Keratinocyte (primary cell): ENCODE measurements around the gene SYPL1.

ENCODE experiments used
- EZH2 ChIP-seq: IDR thresholded peaks from one replicate; pipeline ENCODE4 v1.6.1; 2012; ENCODE audit warnings: inconsistent platforms, mild to moderate bottlenecking, low read length, moderate library complexity
- TF ChIP-seq, protein P1 (sequence below), 3 experiments: IDR thresholded peaks in 1 of 3; conservative IDR thresholded peaks in 1 of 3; optimal IDR thresholded peaks in 1 of 3; 2 replicates in 2 of 3; 3 replicates in 1 of 3; pipeline versions ENCODE3 to v1.5.1; 2011; ENCODE audit warnings: low read length in 3 of 3, mild to moderate bottlenecking in 3 of 3, moderate library complexity in 2 of 3, control low read depth in 1 of 3, inconsistent platforms in 1 of 3; ENCODE audit not compliant: insufficient read depth in 2 of 3; ENCODE audit errors: extremely low read depth in 1 of 3

DNA sequence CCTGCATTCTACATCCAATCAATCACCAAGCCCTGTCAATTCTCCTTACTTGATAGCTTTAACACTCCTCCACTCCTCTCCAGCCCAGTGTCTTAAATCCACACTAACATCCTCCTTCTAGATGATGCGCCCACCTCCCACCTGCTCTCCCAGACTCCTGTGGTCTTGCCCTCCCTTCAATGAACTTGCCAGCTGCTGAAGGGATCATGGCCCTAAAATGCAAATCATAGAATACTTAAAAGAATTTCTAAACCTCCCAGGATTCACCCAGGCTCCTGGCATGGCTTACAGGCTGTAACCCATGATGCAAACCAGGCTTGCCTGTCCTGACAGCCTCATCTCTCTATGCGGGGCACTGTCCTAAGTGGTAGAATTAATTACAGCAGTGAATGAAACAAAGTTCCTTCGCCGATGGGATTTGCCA lies 43.6 kb downstream of the SYPL1 start:
- TF ChIP-seq, protein P1, sequence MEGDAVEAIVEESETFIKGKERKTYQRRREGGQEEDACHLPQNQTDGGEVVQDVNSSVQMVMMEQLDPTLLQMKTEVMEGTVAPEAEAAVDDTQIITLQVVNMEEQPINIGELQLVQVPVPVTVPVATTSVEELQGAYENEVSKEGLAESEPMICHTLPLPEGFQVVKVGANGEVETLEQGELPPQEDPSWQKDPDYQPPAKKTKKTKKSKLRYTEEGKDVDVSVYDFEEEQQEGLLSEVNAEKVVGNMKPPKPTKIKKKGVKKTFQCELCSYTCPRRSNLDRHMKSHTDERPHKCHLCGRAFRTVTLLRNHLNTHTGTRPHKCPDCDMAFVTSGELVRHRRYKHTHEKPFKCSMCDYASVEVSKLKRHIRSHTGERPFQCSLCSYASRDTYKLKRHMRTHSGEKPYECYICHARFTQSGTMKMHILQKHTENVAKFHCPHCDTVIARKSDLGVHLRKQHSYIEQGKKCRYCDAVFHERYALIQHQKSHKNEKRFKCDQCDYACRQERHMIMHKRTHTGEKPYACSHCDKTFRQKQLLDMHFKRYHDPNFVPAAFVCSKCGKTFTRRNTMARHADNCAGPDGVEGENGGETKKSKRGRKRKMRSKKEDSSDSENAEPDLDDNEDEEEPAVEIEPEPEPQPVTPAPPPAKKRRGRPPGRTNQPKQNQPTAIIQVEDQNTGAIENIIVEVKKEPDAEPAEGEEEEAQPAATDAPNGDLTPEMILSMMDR (optimal IDR thresholded peaks at IDR 0.05 in 1 of 3, IDR thresholded peaks at IDR 0.05 in 1 of 3, conservative IDR thresholded peaks at IDR 0.05 in 1 of 3; ENCODE audit: extremely low read depth in 1 of 3, insufficient read depth in 2 of 3, low read length in 3 of 3), result no peak
- TF ChIP-seq EZH2, result no peak
